Peyer's patch (tissue), 4 donors: ENCODE measurements around the gene GALC. TPM values are rescaled to one million over a fixed set of nuclear protein-coding genes. Genes with fewer than 3 reads are reported as not detected.
"Not testable (repeated sequence)": the region's sequence is repeated elsewhere in the genome, so short reads cannot be mapped to it uniquely, and the experiment has no call there.

Experiments used
- DNase-seq, 3 donors: peaks; one replicate each; pipeline ENCODE4 v3.0.0-alpha.2; 2017 to 2019
- H3K27ac ChIP-seq, 4 donors: fragments of 200-600 bp; sonication (generic); one replicate each; pipeline ENCODE4 v1.5.1; 2016 to 2019
- H3K27me3 ChIP-seq, 2 donors: fragments of 200-600 bp; sonication (generic); one replicate each; pipeline ENCODE4 v1.5.1; 2019
- H3K36me3 ChIP-seq, 3 donors: fragments of 200-600 bp; sonication (generic); one replicate each; pipeline ENCODE4 v1.5.1; 2016 to 2019
- H3K4me1 ChIP-seq, 4 donors: fragments of 200-600 bp; sonication (generic); one replicate each; pipeline ENCODE4 v1.5.1; 2016 to 2019
- H3K4me3 ChIP-seq, 4 donors: fragments of 200-600 bp; sonication (generic); 1 replicate in 3 of 4; 2 replicates in 1 of 4; pipeline ENCODE4 v1.5.1; 2016 to 2019; ENCODE audit warnings: mild to moderate bottlenecking in 1 of 4
- H3K9me3 ChIP-seq, 4 donors: fragments of 200-600 bp; sonication (generic); one replicate each; pipeline ENCODE4 v1.5.1; 2016 to 2019; ENCODE audit warnings: mild to moderate bottlenecking in 1 of 4
- CTCF ChIP-seq, 6 experiments: fragments of 450-650 bp in 4 of 6; fragments of 200-600 bp in 2 of 6; sonication (generic) in 1 of 6; IDR thresholded peaks; one replicate each; pipeline ENCODE4 v1.5.1; 2017 to 2019; ENCODE audit warnings: antibody characterized with exemption in 6 of 6, mild to moderate bottlenecking in 3 of 6, moderate library complexity in 1 of 6
- POLR2A ChIP-seq, 2 donors: fragments of 450-650 bp; IDR thresholded peaks; one replicate each; pipeline ENCODE4 v1.5.1; 2017; ENCODE audit warnings: antibody characterized with exemption in 2 of 2, mild to moderate bottlenecking in 2 of 2, moderate library complexity in 2 of 2
- total RNA-seq, 4 donors: library from RNA; depleted of rRNA; stranded (reverse); fragments of >200 nt; gene quantifications; one replicate each; pipeline ENCODE4 v1.1.0, GENCODE V29; 2016

The GALC gene
- total RNA-seq, 4 donors from 2014 or later: 8.3 to 47.6 (median 42.3) TPM

DNA sequence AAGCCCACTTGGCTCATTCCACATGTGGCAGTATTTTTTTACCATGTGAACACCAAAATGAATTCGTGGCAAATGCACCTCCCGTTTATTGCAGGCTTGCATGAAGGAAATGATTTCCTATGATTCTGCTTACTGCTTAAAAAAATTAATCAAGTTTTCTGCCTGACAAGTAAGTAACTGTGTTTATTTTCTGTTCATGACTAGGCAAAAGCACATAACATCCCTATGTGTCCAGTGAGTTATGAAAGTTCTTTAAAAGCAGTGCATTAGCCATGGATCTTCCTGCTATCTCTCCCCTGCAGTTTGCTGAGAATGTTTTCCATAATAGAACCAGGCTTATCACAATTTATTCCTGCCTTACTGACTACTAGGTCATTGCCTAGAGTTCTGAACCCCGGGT is 32.3 kb upstream of the GALC start:
- no peak for DNase-seq
- TF ChIP-seq POLR2A (IDR thresholded peaks at IDR 0.05) (no peak), CTCF (IDR thresholded peaks at IDR 0.05) (no peak)
- no peak overlapping the region for H3K27ac ChIP-seq
- no peaks in the 10 kb centered on the region for H3K9me3 ChIP-seq
- peak overlapping the region in 1 of 4 donors; percentile 18 for H3K4me3 ChIP-seq
- H3K36me3 ChIP-seq: no peaks in the 10 kb centered on the region
- no peaks in the 10 kb centered on the region for H3K27me3 ChIP-seq
- peaks cover 0 to 20% (median 0%) of the 10 kb centered on the region in 4 donors for H3K4me1 ChIP-seq

DNA sequence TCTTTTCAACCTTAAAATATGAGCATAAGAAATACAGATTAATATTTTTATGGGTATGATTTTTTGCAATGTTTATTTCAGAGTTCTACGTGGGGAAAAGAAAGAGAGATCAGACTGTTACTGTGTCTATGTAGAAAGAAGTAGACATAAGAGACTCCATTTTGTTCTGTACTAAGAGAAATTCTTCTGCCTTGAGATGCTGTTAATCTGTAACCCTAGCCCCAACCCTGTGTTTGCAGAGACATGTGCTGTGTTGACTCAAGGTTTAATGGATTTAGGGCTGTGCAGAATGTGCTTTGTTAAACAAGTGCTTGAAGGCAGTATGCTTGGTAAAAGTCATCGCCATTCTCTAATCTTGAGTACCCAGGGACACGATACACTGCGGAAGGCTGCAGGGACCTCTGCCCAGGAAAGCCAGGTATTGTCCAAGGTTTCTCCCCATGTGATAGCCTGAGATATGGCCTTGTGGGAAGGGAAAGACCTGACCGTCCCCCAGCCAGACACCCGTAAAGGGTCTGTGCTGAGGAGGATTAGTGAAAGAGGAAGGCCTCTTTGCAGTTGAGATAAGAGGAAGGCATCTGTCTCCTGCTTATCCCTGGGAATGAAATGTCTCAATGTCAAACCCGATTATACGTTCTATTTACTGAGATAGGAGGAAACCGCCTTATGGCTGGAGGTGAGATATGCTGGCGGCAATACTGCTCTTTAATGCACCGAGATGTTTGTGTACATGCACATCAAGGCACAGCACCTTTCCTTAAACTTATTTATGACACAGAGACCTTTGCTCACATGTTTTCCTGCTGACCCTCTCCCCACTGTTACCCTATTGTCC is 31.5 kb upstream of the GALC start:
- H3K27ac ChIP-seq: peak overlapping the region in 1 of 4 donors; percentile 2
- H3K9me3 ChIP-seq, DNase-seq: not testable (repeated sequence)

GRCh38 chr14:88023658-88024187 is 30.7 kb upstream of the GALC start:
- H3K4me1 ChIP-seq: peaks cover 0 to 20% (median 0%) of the 10 kb centered on the region in 4 donors
- TF ChIP-seq CTCF (IDR thresholded peaks at IDR 0.05) (no peak), POLR2A (IDR thresholded peaks at IDR 0.05) (no peak)
- H3K4me3 ChIP-seq: no peak overlapping the region
- no peak overlapping the region for H3K27ac ChIP-seq
- no peaks in the 10 kb centered on the region for H3K36me3 ChIP-seq
- H3K27me3 ChIP-seq: no peaks in the 10 kb centered on the region
- H3K9me3 ChIP-seq: no peaks in the 10 kb centered on the region
- no peak for DNase-seq

More for the DNA sequence above, 31.5 kb upstream of the GALC start:
- not testable (repeated sequence) for H3K4me3 ChIP-seq, H3K27me3 ChIP-seq, H3K36me3 ChIP-seq
- H3K4me1 ChIP-seq: peaks cover 0 to 20% (median 0%) of the 10 kb centered on the region in 4 donors

GRCh38 chr14:88017535-88017934 is 24.6 kb upstream of the GALC start:
- no peak overlapping the region for H3K27ac ChIP-seq
- no peaks in the 10 kb centered on the region for H3K27me3 ChIP-seq
- H3K4me3 ChIP-seq: no peak overlapping the region
- H3K36me3 ChIP-seq: no peaks in the 10 kb centered on the region
- no peaks in the 10 kb centered on the region for H3K4me1 ChIP-seq
- DNase-seq: no peak
- TF ChIP-seq CTCF (IDR thresholded peaks at IDR 0.05): no peak
- no peak for TF ChIP-seq POLR2A (IDR thresholded peaks at IDR 0.05)
- H3K9me3 ChIP-seq: no peaks in the 10 kb centered on the region

GRCh38 chr14:88016768-88017167 is 23.8 kb upstream of the GALC start:
- Histone ChIP-seq H3K27ac (no peak overlapping the region), H3K4me3 (no peak overlapping the region), H3K27me3 (no peaks in the 10 kb centered on the region), H3K9me3 (no peaks in the 10 kb centered on the region), H3K36me3 (no peaks in the 10 kb centered on the region), H3K4me1 (no peaks in the 10 kb centered on the region)
- DNase-seq: no peak
- TF ChIP-seq CTCF (IDR thresholded peaks at IDR 0.05): no peak
- no peak for TF ChIP-seq POLR2A (IDR thresholded peaks at IDR 0.05)

GRCh38 chr14:88013750-88014349 is 20.9 kb upstream of the GALC start:
- Histone ChIP-seq H3K27me3 (no peaks in the 10 kb centered on the region), H3K9me3 (no peaks in the 10 kb centered on the region), H3K27ac (no peak overlapping the region), H3K36me3 (no peaks in the 10 kb centered on the region), H3K4me1 (no peaks in the 10 kb centered on the region), H3K4me3 (no peak overlapping the region)
- TF ChIP-seq CTCF (IDR thresholded peaks at IDR 0.05) (peak; percentile 69 to 98 (median 88)), POLR2A (IDR thresholded peaks at IDR 0.05) (no peak)
- peak; percentile 55 to 87 (median 62) for DNase-seq
